ENCODE results near the gene PPP1R12A. TPM values are rescaled to one million over a fixed set of nuclear protein-coding genes. Genes with fewer than 3 reads are reported as not detected.

The PPP1R12A gene
- total RNA-seq, 3 donors from 2014 or later (not counting 1 experiment from before 2014, with no cell fraction given) = 145 to 192 (median 185) TPM

DNA sequence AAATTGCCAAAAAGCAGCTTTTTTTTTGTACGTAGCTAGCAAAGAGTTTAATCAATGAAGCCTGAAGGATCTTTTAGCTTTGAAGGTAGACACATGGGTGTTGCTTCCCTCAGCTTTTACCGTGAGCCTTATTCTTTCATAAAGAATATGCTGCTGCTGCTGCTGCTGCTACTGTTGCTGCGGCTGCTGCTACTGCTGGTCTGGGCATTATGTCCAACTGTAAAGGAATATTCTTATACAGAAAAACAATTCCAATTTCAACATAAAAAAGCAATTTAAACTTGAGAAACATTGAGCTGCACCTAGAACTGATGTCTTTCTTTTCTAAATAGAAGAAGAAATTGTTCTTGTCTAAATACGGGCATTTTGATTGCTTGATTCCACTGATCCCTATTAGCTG lies 38.9 kb upstream of the PPP1R12A start:
- Mint-ChIP-seq H3K4me3 (no peak overlapping the region), H3K27ac (no peak overlapping the region), H3K9me3 (no peaks in the 10 kb centered on the region), H3K36me3 (no peaks in the 10 kb centered on the region), H3K4me1 (no peaks in the 10 kb centered on the region), H3K27me3 (ENCODE audit: low read depth in 2 of 2) (peaks cover 6 to 15% of the 10 kb centered on the region in 2 donors)
- intact Hi-C loops (cut with micrococcal nuclease) = no loop called here
- DNase-seq (no peak), ATAC-seq (no peak)
- 88% methylated on average over 4 of the region's 4 CpGs for WGBS (ENCODE audit: insufficient coverage)
- H3K9me3 ChIP-seq (ENCODE audit: control insufficient read depth, insufficient read depth, low read length) = no peaks in the 10 kb centered on the region
- TF ChIP-seq, protein P1, sequence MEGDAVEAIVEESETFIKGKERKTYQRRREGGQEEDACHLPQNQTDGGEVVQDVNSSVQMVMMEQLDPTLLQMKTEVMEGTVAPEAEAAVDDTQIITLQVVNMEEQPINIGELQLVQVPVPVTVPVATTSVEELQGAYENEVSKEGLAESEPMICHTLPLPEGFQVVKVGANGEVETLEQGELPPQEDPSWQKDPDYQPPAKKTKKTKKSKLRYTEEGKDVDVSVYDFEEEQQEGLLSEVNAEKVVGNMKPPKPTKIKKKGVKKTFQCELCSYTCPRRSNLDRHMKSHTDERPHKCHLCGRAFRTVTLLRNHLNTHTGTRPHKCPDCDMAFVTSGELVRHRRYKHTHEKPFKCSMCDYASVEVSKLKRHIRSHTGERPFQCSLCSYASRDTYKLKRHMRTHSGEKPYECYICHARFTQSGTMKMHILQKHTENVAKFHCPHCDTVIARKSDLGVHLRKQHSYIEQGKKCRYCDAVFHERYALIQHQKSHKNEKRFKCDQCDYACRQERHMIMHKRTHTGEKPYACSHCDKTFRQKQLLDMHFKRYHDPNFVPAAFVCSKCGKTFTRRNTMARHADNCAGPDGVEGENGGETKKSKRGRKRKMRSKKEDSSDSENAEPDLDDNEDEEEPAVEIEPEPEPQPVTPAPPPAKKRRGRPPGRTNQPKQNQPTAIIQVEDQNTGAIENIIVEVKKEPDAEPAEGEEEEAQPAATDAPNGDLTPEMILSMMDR (IDR thresholded peaks at IDR 0.05) = no peak
- no peaks in the 10 kb centered on the region for H3K4me1 ChIP-seq (ENCODE audit: control insufficient read depth, insufficient read depth, low read length)
- no peaks in the 10 kb centered on the region for H3K36me3 ChIP-seq (ENCODE audit: control insufficient read depth, insufficient read depth, low read length)
- H3K27me3 ChIP-seq (ENCODE audit: control insufficient read depth, insufficient read depth, low read length) = peaks cover 5% of the 10 kb centered on the region
- no peak overlapping the region for H3K27ac ChIP-seq (ENCODE audit: low read length)
- H3K4me3 ChIP-seq (ENCODE audit: low read length) = no peak overlapping the region

DNA sequence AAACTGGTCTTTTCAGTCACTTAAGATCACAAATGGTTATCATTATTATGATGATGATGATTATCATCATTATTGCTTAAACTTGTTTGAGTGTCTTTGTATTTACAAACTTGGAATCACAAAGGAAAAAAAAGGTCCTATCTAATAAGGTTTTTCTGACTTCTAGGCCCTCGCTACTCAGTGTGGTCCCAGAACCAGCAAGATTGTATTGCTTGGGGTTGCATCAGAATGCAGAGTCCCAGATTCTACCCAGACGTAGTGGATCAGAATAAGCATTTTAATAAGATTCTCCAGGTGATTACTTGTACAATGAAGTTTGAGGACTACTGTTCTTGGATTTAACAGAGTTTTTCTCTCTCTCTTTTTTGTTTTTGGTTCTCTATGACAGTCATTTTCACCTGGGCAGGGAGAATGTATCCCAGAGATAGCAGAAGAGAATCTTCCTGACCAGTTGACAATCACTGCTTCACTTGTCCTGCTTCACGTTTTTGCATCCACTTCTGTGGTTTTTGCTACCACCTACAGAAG lies 29.3 kb upstream of the PPP1R12A start:
- H3K9me3 Mint-ChIP-seq = no peaks in the 10 kb centered on the region
- H3K4me1 ChIP-seq (ENCODE audit: control insufficient read depth, insufficient read depth, low read length) = no peaks in the 10 kb centered on the region
- DNase-seq (no peak), ATAC-seq (no peak)
- H3K36me3 ChIP-seq (ENCODE audit: control insufficient read depth, insufficient read depth, low read length) = no peaks in the 10 kb centered on the region
- H3K27me3 Mint-ChIP-seq (ENCODE audit: low read depth in 2 of 2) = peaks cover 9 to 18% of the 10 kb centered on the region in 2 donors
- TF ChIP-seq, protein P1 (IDR thresholded peaks at IDR 0.05) = no peak
- H3K27ac Mint-ChIP-seq = no peak overlapping the region
- H3K27ac ChIP-seq (ENCODE audit: low read length) = no peak overlapping the region
- WGBS (ENCODE audit: insufficient coverage) = 81% methylated on average over 3 of the region's 3 CpGs
- H3K4me3 Mint-ChIP-seq = no peak overlapping the region
- intact Hi-C loops (cut with micrococcal nuclease) = no loop called here
- no peaks in the 10 kb centered on the region for H3K27me3 ChIP-seq (ENCODE audit: control insufficient read depth, insufficient read depth, low read length)
- no peak overlapping the region for H3K4me3 ChIP-seq (ENCODE audit: low read length)
- no peaks in the 10 kb centered on the region for H3K36me3 Mint-ChIP-seq
- no peaks in the 10 kb centered on the region for H3K9me3 ChIP-seq (ENCODE audit: control insufficient read depth, insufficient read depth, low read length)
- H3K4me1 Mint-ChIP-seq = no peaks in the 10 kb centered on the region

DNA sequence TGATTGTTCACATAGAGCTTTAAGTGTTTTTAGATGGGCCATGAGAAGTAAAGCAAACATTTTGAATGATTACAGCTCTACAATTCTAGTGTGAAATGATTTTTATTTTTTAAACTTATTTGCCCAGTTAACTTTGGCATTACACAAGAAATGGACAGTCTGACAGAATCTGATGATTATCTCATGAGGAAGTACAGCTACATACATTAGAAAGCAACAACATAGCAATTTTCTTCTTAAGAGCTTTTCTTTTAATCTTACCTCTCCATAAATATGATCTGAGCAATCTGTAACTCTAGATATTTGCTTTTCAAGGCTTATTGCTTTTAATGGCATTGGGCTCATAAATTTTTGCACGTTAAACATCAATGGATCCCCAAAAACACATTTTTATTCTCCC lies 26.5 kb upstream of the PPP1R12A start:
- no peaks in the 10 kb centered on the region for H3K27me3 ChIP-seq (ENCODE audit: control insufficient read depth, insufficient read depth, low read length)
- H3K4me3 ChIP-seq (ENCODE audit: low read length) = no peak overlapping the region
- no peak overlapping the region for H3K27ac ChIP-seq (ENCODE audit: low read length)
- Mint-ChIP-seq H3K27ac (no peak overlapping the region), H3K4me3 (no peak overlapping the region), H3K36me3 (no peaks in the 10 kb centered on the region), H3K27me3 (ENCODE audit: low read depth in 2 of 2) (peaks cover 11 to 18% of the 10 kb centered on the region in 2 donors), H3K4me1 (no peaks in the 10 kb centered on the region), H3K9me3 (no peaks in the 10 kb centered on the region)
- intact Hi-C loops (cut with micrococcal nuclease) = no loop called here
- no peak for ATAC-seq
- no peaks in the 10 kb centered on the region for H3K9me3 ChIP-seq (ENCODE audit: control insufficient read depth, insufficient read depth, low read length)
- no peak for DNase-seq
- TF ChIP-seq, protein P1 (IDR thresholded peaks at IDR 0.05) = no peak
- no peaks in the 10 kb centered on the region for H3K4me1 ChIP-seq (ENCODE audit: control insufficient read depth, insufficient read depth, low read length)
- no peaks in the 10 kb centered on the region for H3K36me3 ChIP-seq (ENCODE audit: control insufficient read depth, insufficient read depth, low read length)
- 93% methylated on average over 1 of the region's 1 CpG for WGBS (ENCODE audit: insufficient coverage)

DNA sequence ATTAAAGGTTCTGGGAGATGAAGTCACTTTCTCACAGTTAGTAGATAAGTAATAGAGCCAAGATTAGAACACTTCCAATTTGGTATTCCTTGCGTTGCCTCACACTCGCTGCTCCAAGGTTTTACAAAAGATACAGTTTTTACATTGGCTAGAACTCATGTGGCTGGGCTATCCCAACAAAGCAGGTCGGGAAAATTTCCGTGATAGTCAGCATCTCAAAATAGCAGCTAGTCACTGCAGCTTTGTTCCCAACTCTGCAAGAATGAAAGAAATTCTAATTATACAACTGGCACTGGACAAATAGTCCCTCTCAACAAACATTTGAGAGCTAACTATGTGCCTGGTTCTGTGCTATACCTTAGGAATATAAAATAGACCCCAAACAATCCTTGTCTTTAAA lies 24.6 kb upstream of the PPP1R12A start:
- H3K4me1 Mint-ChIP-seq = no peaks in the 10 kb centered on the region
- Histone ChIP-seq H3K36me3 (ENCODE audit: control insufficient read depth, insufficient read depth, low read length) (no peaks in the 10 kb centered on the region), H3K4me1 (ENCODE audit: control insufficient read depth, insufficient read depth, low read length) (no peaks in the 10 kb centered on the region), H3K9me3 (ENCODE audit: control insufficient read depth, insufficient read depth, low read length) (peaks cover 3% of the 10 kb centered on the region), H3K4me3 (ENCODE audit: low read length) (no peak overlapping the region), H3K27me3 (ENCODE audit: control insufficient read depth, insufficient read depth, low read length) (peaks cover 3% of the 10 kb centered on the region), H3K27ac (ENCODE audit: low read length) (no peak overlapping the region)
- ATAC-seq = no peak
- no peak overlapping the region for H3K27ac Mint-ChIP-seq
- intact Hi-C loops (cut with micrococcal nuclease) = no loop called here
- no peak for DNase-seq
- TF ChIP-seq, protein P1 (IDR thresholded peaks at IDR 0.05) = no peak
- no peak overlapping the region for H3K4me3 Mint-ChIP-seq
- H3K27me3 Mint-ChIP-seq (ENCODE audit: low read depth in 2 of 2) = peaks cover 12 to 21% of the 10 kb centered on the region in 2 donors
- H3K36me3 Mint-ChIP-seq = peaks cover 11% of the 10 kb centered on the region
- WGBS (ENCODE audit: insufficient coverage) = 83% methylated on average over 4 of the region's 4 CpGs
- peaks cover 5 to 6% of the 10 kb centered on the region in 2 donors for H3K9me3 Mint-ChIP-seq

Data from natural killer cell (primary cell).